B cell (primary cell): ENCODE results near the gene RTN4RL1. TPM values are rescaled to one million over a fixed set of nuclear protein-coding genes. Genes with fewer than 3 reads are reported as not detected.

Experiments
- ATAC-seq: fragments of 200-7000 bp; cut with Tn5 transposase; one replicate; pipeline ENCODE4 v1.10.0; 2021; ENCODE audit warnings: low read depth, mild to moderate bottlenecking, moderate number of reproducible peaks, moderate library complexity
- CTCF ChIA-PET: fragments of 350-600 bp; sonication (Branson Sonifier 250); formaldehyde crosslinking; loops from one replicate; lab custom pipeline; 2021; ENCODE audit warnings: antibody characterized with exemption, inconsistent platforms; lab: Charles Lee
- POLR2A ChIA-PET: fragments of 350-600 bp; sonication (Branson Sonifier 250); formaldehyde crosslinking; loops from one replicate; lab custom pipeline; 2021; ENCODE audit warnings: antibody characterized with exemption; lab: Charles Lee
- DNase-seq: peaks from one replicate; pipeline ENCODE4 v3.0.0; 2013
- H2AFZ ChIP-seq: 2 replicates; pipeline ENCODE4 v1.6.1; 2012; ENCODE audit warnings: mild to moderate bottlenecking, low read depth, low read length; ENCODE audit not compliant: insufficient read depth, poor library complexity, severe bottlenecking
- H3K27ac ChIP-seq, 2 donors: 1 replicate in 1 of 2; 2 replicates in 1 of 2; pipeline ENCODE4 v1.5.1; 2012 to 2013; ENCODE audit warnings: low read length in 2 of 2, mild to moderate bottlenecking in 2 of 2, moderate library complexity in 1 of 2
- H3K27me3 ChIP-seq, 4 experiments: fragments of 200-600 bp in 1 of 4; sonication (generic) in 1 of 4; replicated peaks in 1 of 4; 1 replicate in 2 of 4; 2 replicates in 2 of 4; pipeline versions ENCODE4 v1.6.1 to v1.7.0; 2013 to 2016; ENCODE audit warnings: low read length in 3 of 4, mild to moderate bottlenecking in 2 of 4, mixed read lengths in 1 of 4, moderate library complexity in 1 of 4; ENCODE audit not compliant: insufficient read depth in 4 of 4, control insufficient read depth in 3 of 4; ENCODE audit errors: control extremely low read depth in 1 of 4
- H3K36me3 ChIP-seq, 2 experiments: replicated peaks in 1 of 2; 1 replicate in 1 of 2; 2 replicates in 1 of 2; pipeline versions ENCODE4 v1.6.1 to v1.7.1; 2013; ENCODE audit warnings: low read length in 1 of 2; ENCODE audit not compliant: insufficient read depth in 2 of 2, control insufficient read depth in 1 of 2; ENCODE audit errors: control extremely low read depth in 1 of 2, extremely low read depth in 1 of 2
- H3K4me1 ChIP-seq, 2 donors: fragments of 200-600 bp in 1 of 2; sonication (generic) in 1 of 2; 1 replicate in 1 of 2; 2 replicates in 1 of 2; pipeline versions ENCODE4 v1.5.1 to v1.6.1; 2013 to 2017; ENCODE audit warnings: low read length in 2 of 2; ENCODE audit not compliant: control insufficient read depth in 2 of 2, insufficient read depth in 2 of 2
- H3K4me2 ChIP-seq: replicated peaks from 2 replicates; pipeline ENCODE3; 2012; ENCODE audit warnings: mild to moderate bottlenecking, low read depth, low read length; ENCODE audit not compliant: poor library complexity, severe bottlenecking
- H3K4me3 ChIP-seq, 5 experiments: fragments of 200-600 bp in 1 of 5; sonication (generic) in 1 of 5; 1 replicate in 3 of 5; 2 replicates in 2 of 5; pipeline versions ENCODE4 v1.5.1 to v1.7.0; 2011 to 2016; ENCODE audit warnings: low read length in 4 of 5, mild to moderate bottlenecking in 4 of 5, low read depth in 2 of 5, control low read depth in 1 of 5, moderate library complexity in 1 of 5; ENCODE audit not compliant: insufficient read depth in 1 of 5; ENCODE audit errors: control extremely low read depth in 1 of 5, extremely low read depth in 1 of 5
- H3K79me2 ChIP-seq: fragments of 200-600 bp; sonication (generic); one replicate; pipeline ENCODE4 v1.6.0; 2016; ENCODE audit warnings: low read length; ENCODE audit not compliant: control insufficient read depth, insufficient read depth
- H3K9ac ChIP-seq: fragments of 200-600 bp; sonication (generic); 2 replicates; pipeline ENCODE4 v1.6.1; 2017; ENCODE audit warnings: mild to moderate bottlenecking, low read length, moderate library complexity
- H3K9me3 ChIP-seq, 3 donors: one replicate each; pipeline versions ENCODE4 v1.6.1 to v1.7.1; 2013; ENCODE audit warnings: low read length in 2 of 3; ENCODE audit not compliant: control insufficient read depth in 2 of 3, insufficient read depth in 1 of 3; ENCODE audit errors: control extremely low read depth in 1 of 3
- H4K20me1 ChIP-seq: 2 replicates; pipeline ENCODE4 v1.6.0; 2012; ENCODE audit warnings: mild to moderate bottlenecking, low read length; ENCODE audit not compliant: insufficient read depth, control insufficient read depth, poor library complexity, severe bottlenecking
- H3K27ac Mint-ChIP-seq: one replicate; pipeline ENCODE4 v1.8.0; 2021; ENCODE audit warnings: mixed read lengths
- H3K27me3 Mint-ChIP-seq: one replicate; pipeline ENCODE4 v1.8.0; 2021; ENCODE audit warnings: mixed read lengths
- H3K4me1 Mint-ChIP-seq: one replicate; pipeline ENCODE4 v1.8.0; 2021; ENCODE audit warnings: mixed read lengths
- H3K4me3 Mint-ChIP-seq: one replicate; pipeline ENCODE4 v1.8.0; 2021; ENCODE audit warnings: mixed read lengths
- H3K9me3 Mint-ChIP-seq: one replicate; pipeline ENCODE4 v1.8.0; 2022; ENCODE audit warnings: mixed read lengths; ENCODE audit not compliant: insufficient read depth
- EZH2 ChIP-seq: IDR thresholded peaks from 2 replicates; pipeline ENCODE4 v1.6.1; 2012; ENCODE audit warnings: borderline replicate concordance, low read depth, mild to moderate bottlenecking, moderate library complexity, low read length; ENCODE audit not compliant: insufficient read depth, poor library complexity, severe bottlenecking
- WGBS: methylation state at CpG from one replicate; pipeline ENCODE4 v1.1.5; 2013; ENCODE audit warnings: missing lambda C conversion rate; ENCODE audit not compliant: insufficient coverage; 5-methylcytosine and 5-hydroxymethylcytosine counted together
- intact Hi-C: fragments of 100-400 bp; cut with micrococcal nuclease; formaldehyde crosslinking; loops from one replicate; pipeline ENCODE4 v1.10.0; 2022
- polyA plus RNA-seq: library from polyadenylated mRNA; depleted of rRNA; stranded (reverse); fragments of >200 nt; gene quantifications from 2 replicates; pipeline ENCODE4 v1.2.3, GENCODE V29; 2012
- total RNA-seq, 2 donors: library from RNA; stranded (reverse); fragments of 120-200 nt in 1 of 2; gene quantifications; 1 replicate in 1 of 2; 2 replicates in 1 of 2; pipeline versions ENCODE4 v1.2.3 to v1.2.4, GENCODE V29; 2013 to 2022
- TF ChIP-seq, protein P1 (sequence below): fragments of 200-600 bp; IDR thresholded peaks from one replicate; pipeline ENCODE4 v1.8.0; 2022; ENCODE audit warnings: antibody characterized with exemption, mild to moderate bottlenecking

Gene RTN4RL1
- total and polyA plus RNA-seq, 2 donors (not counting 1 experiment from before 2014, with no cell fraction given) = 0.03 to 0.07 TPM

DNA sequence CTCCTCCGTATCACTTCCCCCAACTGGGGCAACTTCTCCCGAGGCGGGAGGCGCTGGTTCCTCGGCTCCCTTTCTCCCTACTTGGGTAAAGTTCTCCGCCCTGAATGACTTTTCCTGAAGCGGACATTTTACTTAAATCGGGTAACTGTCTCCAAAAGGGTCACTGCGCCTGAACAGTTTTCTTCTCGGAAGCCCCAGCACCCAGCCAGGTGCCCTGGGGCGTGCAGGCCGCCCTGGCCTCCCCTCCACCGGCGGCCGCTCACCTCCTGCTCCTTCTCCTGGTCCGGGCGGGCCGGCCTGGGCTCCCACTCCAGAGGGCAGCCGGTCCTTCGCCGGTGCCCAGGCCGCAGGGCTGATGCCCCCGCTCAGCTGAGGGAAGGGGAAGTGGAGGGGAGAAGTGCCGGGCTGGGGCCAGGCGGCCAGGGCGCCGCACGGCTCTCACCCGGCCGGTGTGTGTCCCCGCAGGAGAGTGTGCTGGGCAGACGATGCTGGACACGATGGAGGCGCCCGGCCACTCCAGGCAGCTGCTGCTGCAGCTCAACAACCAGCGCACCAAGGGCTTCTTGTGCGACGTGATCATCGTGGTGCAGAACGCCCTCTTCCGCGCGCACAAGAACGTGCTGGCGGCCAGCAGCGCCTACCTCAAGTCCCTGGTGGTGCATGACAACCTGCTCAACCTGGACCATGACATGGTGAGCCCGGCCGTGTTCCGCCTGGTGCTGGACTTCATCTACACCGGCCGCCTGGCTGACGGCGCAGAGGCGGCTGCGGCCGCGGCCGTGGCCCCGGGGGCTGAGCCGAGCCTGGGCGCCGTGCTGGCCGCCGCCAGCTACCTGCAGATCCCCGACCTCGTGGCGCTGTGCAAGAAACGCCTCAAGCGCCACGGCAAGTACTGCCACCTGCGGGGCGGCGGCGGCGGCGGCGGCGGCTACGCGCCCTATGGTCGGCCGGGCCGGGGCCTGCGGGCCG, 31.4 kb upstream of the RTN4RL1 start:
- whole genome bisulfite sequencing = 6% methylated on average over 85 of the region's 85 CpGs
- Histone ChIP-seq H3K4me3 (peak overlapping the region in 4 of 5 experiments; percentile 4 to 57 (median 37)), H3K27me3 (peaks cover 0 to 54% (median 11%) of the 10 kb centered on the region in 4 experiments), H3K4me2 (peak overlapping the region; percentile 95), H4K20me1 (peaks cover 34% of the 10 kb centered on the region), H3K9me3 (peaks cover 0 to 17% (median 0%) of the 10 kb centered on the region in 3 donors), H3K9ac (peak overlapping the region; percentile 42), H2AFZ (peak overlapping the region; percentile 51), H3K36me3 (peaks cover 0 to 4% of the 10 kb centered on the region in 2 experiments), H3K27ac (no peak overlapping the region), H3K79me2 (no peaks in the 10 kb centered on the region), H3K4me1 (peaks cover 55 to 65% of the 10 kb centered on the region in 2 donors)
- H3K9me3 Mint-ChIP-seq = no peaks in the 10 kb centered on the region
- peak overlapping the region; percentile 82 for H3K4me3 Mint-ChIP-seq
- DNase-seq (peak; percentile 81), ATAC-seq (no peak)
- peaks cover 43% of the 10 kb centered on the region for H3K4me1 Mint-ChIP-seq
- peak overlapping the region; percentile 68 for H3K27ac Mint-ChIP-seq
- intact Hi-C loops = loop anchor here (10.0 kb wide), 1 partner anchor 152 kb away; no protein-coding TSS in a partner anchor
- CTCF ChIA-PET = interaction anchor here (0.7 to 8.1 kb wide), 14 partner anchors 8 to 296 kb away, joined by 3 to 330 read pairs (median 12); no protein-coding TSS in a partner anchor
- H3K27me3 Mint-ChIP-seq = peaks cover 7% of the 10 kb centered on the region
- POLR2A ChIA-PET = interaction anchor here (0.8 kb wide), 1 partner anchor 36 kb away, joined by 4 read pairs; no protein-coding TSS in a partner anchor
- TF ChIP-seq, protein P1, sequence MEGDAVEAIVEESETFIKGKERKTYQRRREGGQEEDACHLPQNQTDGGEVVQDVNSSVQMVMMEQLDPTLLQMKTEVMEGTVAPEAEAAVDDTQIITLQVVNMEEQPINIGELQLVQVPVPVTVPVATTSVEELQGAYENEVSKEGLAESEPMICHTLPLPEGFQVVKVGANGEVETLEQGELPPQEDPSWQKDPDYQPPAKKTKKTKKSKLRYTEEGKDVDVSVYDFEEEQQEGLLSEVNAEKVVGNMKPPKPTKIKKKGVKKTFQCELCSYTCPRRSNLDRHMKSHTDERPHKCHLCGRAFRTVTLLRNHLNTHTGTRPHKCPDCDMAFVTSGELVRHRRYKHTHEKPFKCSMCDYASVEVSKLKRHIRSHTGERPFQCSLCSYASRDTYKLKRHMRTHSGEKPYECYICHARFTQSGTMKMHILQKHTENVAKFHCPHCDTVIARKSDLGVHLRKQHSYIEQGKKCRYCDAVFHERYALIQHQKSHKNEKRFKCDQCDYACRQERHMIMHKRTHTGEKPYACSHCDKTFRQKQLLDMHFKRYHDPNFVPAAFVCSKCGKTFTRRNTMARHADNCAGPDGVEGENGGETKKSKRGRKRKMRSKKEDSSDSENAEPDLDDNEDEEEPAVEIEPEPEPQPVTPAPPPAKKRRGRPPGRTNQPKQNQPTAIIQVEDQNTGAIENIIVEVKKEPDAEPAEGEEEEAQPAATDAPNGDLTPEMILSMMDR = no peak
- no peak for TF ChIP-seq EZH2
